HEK293 (cell line): Measurements from ENCODE around the gene OR11G2.

Experiments used
- CTCF ChIA-PET: fragments of 350-600 bp; formaldehyde crosslinking; extraction: SDS; loops from one replicate; lab custom pipeline; 2021; ENCODE audit warnings: antibody characterized with exemption; lab: Yijun Ruan, JAX
- POLR2A ChIA-PET: fragments of 300-600 bp; formaldehyde crosslinking; extraction: SDS; loops from one replicate; lab custom pipeline; 2020; ENCODE audit warnings: antibody characterized with exemption, inconsistent platforms; lab: Yijun Ruan, JAX
- H3K27ac ChIP-seq: fragments of 200-500 bp; sonication (Bioruptor generic); 2 replicates; pipeline ENCODE4 v1.5.1; 2014; ENCODE audit warnings: low read depth, low read length, control low read depth, inconsistent platforms; ENCODE audit errors: extremely low read depth
- H3K36me3 ChIP-seq, 2 experiments: fragments of 200-500 bp in 1 of 2; sonication (Bioruptor generic) in 1 of 2; 1 replicate in 1 of 2; 2 replicates in 1 of 2; pipeline ENCODE4 v1.5.1; 2014 to 2017; ENCODE audit warnings: inconsistent platforms in 2 of 2, low read length in 2 of 2; ENCODE audit not compliant: control insufficient read depth in 2 of 2, insufficient read depth in 1 of 2
- H3K4me1 ChIP-seq: fragments of 200-500 bp; sonication (Bioruptor generic); 2 replicates; pipeline ENCODE4 v1.5.1; 2014; ENCODE audit warnings: mild to moderate bottlenecking, low read length, inconsistent platforms; ENCODE audit not compliant: control insufficient read depth, insufficient read depth
- H3K4me3 ChIP-seq: 2 replicates; pipeline ENCODE4 v1.5.1; 2011; ENCODE audit warnings: low read depth, mild to moderate bottlenecking, control low read depth, low read length, moderate library complexity
- H3K9me3 ChIP-seq: fragments of 200-500 bp; sonication (Bioruptor generic); 2 replicates; pipeline ENCODE4 v1.5.1; 2014; ENCODE audit warnings: low read depth, low read length, inconsistent platforms; ENCODE audit not compliant: control insufficient read depth, insufficient read depth
- EGR2 ChIP-seq: fragments of 450-650 bp; formaldehyde crosslinking; IDR thresholded peaks from 2 replicates; pipeline ENCODE4 v1.5.1; 2016; ENCODE audit warnings: low read depth, missing biosample characterization, missing genetic modification characterization
- GLI4 ChIP-seq: fragments of 450-650 bp; formaldehyde crosslinking; IDR thresholded peaks from 2 replicates; pipeline ENCODE4 v1.5.1; 2016; ENCODE audit warnings: missing biosample characterization, missing genetic modification characterization
- GLIS1 ChIP-seq: fragments of 450-650 bp; formaldehyde crosslinking; IDR thresholded peaks from 2 replicates; pipeline ENCODE4 v1.5.1; 2016; ENCODE audit warnings: missing biosample characterization, missing genetic modification characterization
- OSR2 ChIP-seq: fragments of 450-650 bp; formaldehyde crosslinking; IDR thresholded peaks from 2 replicates; pipeline ENCODE4 v1.5.1; 2016; ENCODE audit warnings: missing biosample characterization, missing genetic modification characterization
- ZBTB1 ChIP-seq: fragments of 450-650 bp; formaldehyde crosslinking; IDR thresholded peaks from 2 replicates; pipeline ENCODE4 v1.5.1; 2016; ENCODE audit warnings: missing biosample characterization, missing genetic modification characterization
- ZNF174 ChIP-seq: fragments of 450-650 bp; formaldehyde crosslinking; IDR thresholded peaks from 2 replicates; pipeline ENCODE4 v1.5.0; 2017; ENCODE audit warnings: missing biosample characterization, mild to moderate bottlenecking, missing genetic modification characterization
- ZNF221 ChIP-seq: fragments of 450-650 bp; formaldehyde crosslinking; IDR thresholded peaks from 2 replicates; pipeline ENCODE4 v1.5.1; 2017; ENCODE audit warnings: missing biosample characterization, missing genetic modification characterization, borderline replicate concordance
- ZNF23 ChIP-seq: fragments of 450-650 bp; formaldehyde crosslinking; IDR thresholded peaks from 2 replicates; pipeline ENCODE4 v1.5.1; 2016; ENCODE audit warnings: missing biosample characterization, missing genetic modification characterization, borderline replicate concordance
- ZNF292 ChIP-seq: fragments of 450-650 bp; formaldehyde crosslinking; IDR thresholded peaks from 2 replicates; pipeline ENCODE4 v1.5.1; 2016; ENCODE audit warnings: low read depth, missing biosample characterization, missing genetic modification characterization, borderline replicate concordance
- ZNF311 ChIP-seq: fragments of 450-650 bp; formaldehyde crosslinking; IDR thresholded peaks from 2 replicates; pipeline ENCODE4 v1.5.1; 2017; ENCODE audit warnings: missing biosample characterization, missing genetic modification characterization, borderline replicate concordance
- ZNF324 ChIP-seq: fragments of 450-650 bp; formaldehyde crosslinking; IDR thresholded peaks from 2 replicates; pipeline ENCODE4 v1.5.1; 2016; ENCODE audit warnings: missing biosample characterization, missing genetic modification characterization
- ZNF404 ChIP-seq: fragments of 450-650 bp; formaldehyde crosslinking; IDR thresholded peaks from 2 replicates; pipeline ENCODE4 v1.5.1; 2017; ENCODE audit warnings: missing biosample characterization, missing genetic modification characterization
- ZNF514 ChIP-seq: fragments of 450-650 bp; formaldehyde crosslinking; IDR thresholded peaks from 2 replicates; pipeline ENCODE4 v1.5.1; 2016; ENCODE audit warnings: missing biosample characterization, missing genetic modification characterization
- ZNF777 ChIP-seq: fragments of 450-650 bp; formaldehyde crosslinking; IDR thresholded peaks from 2 replicates; pipeline ENCODE4 v1.5.1; 2017; ENCODE audit warnings: missing biosample characterization, missing genetic modification characterization, borderline replicate concordance
- ZSCAN30 ChIP-seq: fragments of 450-650 bp; IDR thresholded peaks from 2 replicates; pipeline ENCODE4 v1.5.1; 2018; ENCODE audit warnings: missing biosample characterization, mild to moderate bottlenecking, missing genetic modification characterization, moderate library complexity
- TF ChIP-seq, protein P1 (sequence below): sonication (generic); formaldehyde crosslinking; IDR thresholded peaks from 2 replicates; pipeline ENCODE4 v1.8.1; 2022; ENCODE audit warnings: mild to moderate bottlenecking, moderate library complexity, missing genetic modification reagents
- TF ChIP-seq, protein P2 (sequence below): fragments of 450-650 bp; formaldehyde crosslinking; IDR thresholded peaks from 2 replicates; pipeline ENCODE4 v1.5.0; 2017; ENCODE audit warnings: missing biosample characterization, missing genetic modification characterization, borderline replicate concordance
- TF ChIP-seq, protein P3 (sequence below): fragments of 450-650 bp; formaldehyde crosslinking; IDR thresholded peaks from 2 replicates; pipeline ENCODE4 v1.5.1; 2016; ENCODE audit warnings: missing biosample characterization, missing genetic modification characterization
- TF ChIP-seq, protein P4 (sequence below): fragments of 450-650 bp; formaldehyde crosslinking; IDR thresholded peaks from 2 replicates; pipeline ENCODE4 v1.5.1; 2016; ENCODE audit warnings: missing biosample characterization, missing genetic modification characterization
- TF ChIP-seq, protein P5 (sequence below): fragments of 450-650 bp; formaldehyde crosslinking; conservative IDR thresholded peaks from 2 replicates; pipeline ENCODE4 v1.5.1; 2016; ENCODE audit warnings: low read depth, missing biosample characterization, missing genetic modification characterization

OR11G2 gene

DNA sequence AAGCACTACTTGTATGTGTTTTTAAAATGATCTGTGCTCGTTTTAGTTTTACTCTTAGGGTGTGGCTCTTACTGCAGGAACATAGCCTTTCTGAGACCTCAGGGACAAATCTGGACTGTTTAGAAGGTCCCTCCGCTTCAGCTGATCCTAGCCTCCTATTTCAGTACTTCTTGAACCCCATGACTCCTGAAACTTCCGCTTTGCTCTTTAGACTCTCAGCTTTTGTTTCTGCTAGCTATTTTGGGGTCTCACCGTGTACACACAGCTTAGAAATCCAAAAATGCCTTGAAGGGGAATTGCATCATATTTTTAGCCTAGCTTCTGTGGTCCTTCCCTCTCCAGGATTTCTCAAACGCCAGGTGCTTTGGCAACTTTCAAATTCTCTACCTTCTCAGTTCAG, 8.3 kb downstream of the OR11G2 start:
- Histone ChIP-seq H3K4me3 (no peak overlapping the region), H3K27ac (no peak overlapping the region)
- POLR2A ChIA-PET = no interaction called here
- TF ChIP-seq ZNF514 (no peak), ZNF23 (no peak), ZSCAN30 (tag by site-specific recombination) (no peak), ZNF324 (no peak), OSR2 (tag by site-specific recombination) (no peak), EGR2 (tag by site-specific recombination) (no peak), ZNF292 (tag by site-specific recombination) (no peak), ZNF404 (tag by site-specific recombination) (no peak), ZBTB1 (tag by site-specific recombination) (no peak), GLI4 (no peak), ZNF174 (tag by site-specific recombination) (no peak), ZNF777 (no peak), GLIS1 (no peak), ZNF311 (tag by site-specific recombination) (no peak), ZNF221 (no peak)
- TF ChIP-seq, protein P1, sequence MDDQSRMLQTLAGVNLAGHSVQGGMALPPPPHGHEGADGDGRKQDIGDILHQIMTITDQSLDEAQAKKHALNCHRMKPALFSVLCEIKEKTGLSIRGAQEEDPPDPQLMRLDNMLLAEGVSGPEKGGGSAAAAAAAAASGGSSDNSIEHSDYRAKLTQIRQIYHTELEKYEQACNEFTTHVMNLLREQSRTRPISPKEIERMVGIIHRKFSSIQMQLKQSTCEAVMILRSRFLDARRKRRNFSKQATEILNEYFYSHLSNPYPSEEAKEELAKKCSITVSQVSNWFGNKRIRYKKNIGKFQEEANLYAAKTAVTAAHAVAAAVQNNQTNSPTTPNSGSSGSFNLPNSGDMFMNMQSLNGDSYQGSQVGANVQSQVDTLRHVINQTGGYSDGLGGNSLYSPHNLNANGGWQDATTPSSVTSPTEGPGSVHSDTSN = no peak
- TF ChIP-seq, protein P2, sequence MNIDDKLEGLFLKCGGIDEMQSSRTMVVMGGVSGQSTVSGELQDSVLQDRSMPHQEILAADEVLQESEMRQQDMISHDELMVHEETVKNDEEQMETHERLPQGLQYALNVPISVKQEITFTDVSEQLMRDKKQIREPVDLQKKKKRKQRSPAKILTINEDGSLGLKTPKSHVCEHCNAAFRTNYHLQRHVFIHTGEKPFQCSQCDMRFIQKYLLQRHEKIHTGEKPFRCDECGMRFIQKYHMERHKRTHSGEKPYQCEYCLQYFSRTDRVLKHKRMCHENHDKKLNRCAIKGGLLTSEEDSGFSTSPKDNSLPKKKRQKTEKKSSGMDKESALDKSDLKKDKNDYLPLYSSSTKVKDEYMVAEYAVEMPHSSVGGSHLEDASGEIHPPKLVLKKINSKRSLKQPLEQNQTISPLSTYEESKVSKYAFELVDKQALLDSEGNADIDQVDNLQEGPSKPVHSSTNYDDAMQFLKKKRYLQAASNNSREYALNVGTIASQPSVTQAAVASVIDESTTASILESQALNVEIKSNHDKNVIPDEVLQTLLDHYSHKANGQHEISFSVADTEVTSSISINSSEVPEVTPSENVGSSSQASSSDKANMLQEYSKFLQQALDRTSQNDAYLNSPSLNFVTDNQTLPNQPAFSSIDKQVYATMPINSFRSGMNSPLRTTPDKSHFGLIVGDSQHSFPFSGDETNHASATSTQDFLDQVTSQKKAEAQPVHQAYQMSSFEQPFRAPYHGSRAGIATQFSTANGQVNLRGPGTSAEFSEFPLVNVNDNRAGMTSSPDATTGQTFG (tag by site-specific recombination) = no peak
- TF ChIP-seq, protein P3, sequence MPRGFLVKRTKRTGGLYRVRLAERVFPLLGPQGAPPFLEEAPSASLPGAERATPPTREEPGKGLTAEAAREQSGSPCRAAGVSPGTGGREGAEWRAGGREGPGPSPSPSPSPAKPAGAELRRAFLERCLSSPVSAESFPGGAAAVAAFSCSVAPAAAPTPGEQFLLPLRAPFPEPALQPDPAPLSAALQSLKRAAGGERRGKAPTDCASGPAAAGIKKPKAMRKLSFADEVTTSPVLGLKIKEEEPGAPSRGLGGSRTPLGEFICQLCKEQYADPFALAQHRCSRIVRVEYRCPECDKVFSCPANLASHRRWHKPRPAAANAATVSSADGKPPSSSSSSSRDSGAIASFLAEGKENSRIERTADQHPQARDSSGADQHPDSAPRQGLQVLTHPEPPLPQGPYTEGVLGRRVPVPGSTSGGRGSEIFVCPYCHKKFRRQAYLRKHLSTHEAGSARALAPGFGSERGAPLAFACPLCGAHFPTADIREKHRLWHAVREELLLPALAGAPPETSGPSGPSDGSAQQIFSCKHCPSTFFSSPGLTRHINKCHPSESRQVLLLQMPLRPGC (tag by site-specific recombination) = no peak
- TF ChIP-seq, protein P4, sequence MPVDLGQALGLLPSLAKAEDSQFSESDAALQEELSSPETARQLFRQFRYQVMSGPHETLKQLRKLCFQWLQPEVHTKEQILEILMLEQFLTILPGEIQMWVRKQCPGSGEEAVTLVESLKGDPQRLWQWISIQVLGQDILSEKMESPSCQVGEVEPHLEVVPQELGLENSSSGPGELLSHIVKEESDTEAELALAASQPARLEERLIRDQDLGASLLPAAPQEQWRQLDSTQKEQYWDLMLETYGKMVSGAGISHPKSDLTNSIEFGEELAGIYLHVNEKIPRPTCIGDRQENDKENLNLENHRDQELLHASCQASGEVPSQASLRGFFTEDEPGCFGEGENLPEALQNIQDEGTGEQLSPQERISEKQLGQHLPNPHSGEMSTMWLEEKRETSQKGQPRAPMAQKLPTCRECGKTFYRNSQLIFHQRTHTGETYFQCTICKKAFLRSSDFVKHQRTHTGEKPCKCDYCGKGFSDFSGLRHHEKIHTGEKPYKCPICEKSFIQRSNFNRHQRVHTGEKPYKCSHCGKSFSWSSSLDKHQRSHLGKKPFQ = no peak
- TF ChIP-seq, protein P5, sequence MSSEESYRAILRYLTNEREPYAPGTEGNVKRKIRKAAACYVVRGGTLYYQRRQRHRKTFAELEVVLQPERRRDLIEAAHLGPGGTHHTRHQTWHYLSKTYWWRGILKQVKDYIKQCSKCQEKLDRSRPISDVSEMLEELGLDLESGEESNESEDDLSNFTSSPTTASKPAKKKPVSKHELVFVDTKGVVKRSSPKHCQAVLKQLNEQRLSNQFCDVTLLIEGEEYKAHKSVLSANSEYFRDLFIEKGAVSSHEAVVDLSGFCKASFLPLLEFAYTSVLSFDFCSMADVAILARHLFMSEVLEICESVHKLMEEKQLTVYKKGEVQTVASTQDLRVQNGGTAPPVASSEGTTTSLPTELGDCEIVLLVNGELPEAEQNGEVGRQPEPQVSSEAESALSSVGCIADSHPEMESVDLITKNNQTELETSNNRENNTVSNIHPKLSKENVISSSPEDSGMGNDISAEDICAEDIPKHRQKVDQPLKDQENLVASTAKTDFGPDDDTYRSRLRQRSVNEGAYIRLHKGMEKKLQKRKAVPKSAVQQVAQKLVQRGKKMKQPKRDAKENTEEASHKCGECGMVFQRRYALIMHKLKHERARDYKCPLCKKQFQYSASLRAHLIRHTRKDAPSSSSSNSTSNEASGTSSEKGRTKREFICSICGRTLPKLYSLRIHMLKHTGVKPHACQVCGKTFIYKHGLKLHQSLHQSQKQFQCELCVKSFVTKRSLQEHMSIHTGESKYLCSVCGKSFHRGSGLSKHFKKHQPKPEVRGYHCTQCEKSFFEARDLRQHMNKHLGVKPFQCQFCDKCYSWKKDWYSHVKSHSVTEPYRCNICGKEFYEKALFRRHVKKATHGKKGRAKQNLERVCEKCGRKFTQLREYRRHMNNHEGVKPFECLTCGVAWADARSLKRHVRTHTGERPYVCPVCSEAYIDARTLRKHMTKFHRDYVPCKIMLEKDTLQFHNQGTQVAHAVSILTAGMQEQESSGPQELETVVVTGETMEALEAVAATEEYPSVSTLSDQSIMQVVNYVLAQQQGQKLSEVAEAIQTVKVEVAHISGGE (tag by site-specific recombination) = no peak
- TF ChIP-seq, all 188 proteins: peak for 0
- Histone ChIP-seq H3K36me3 (no peaks in the 10 kb centered on the region), H3K9me3 (no peaks in the 10 kb centered on the region), H3K4me1 (no peaks in the 10 kb centered on the region)
- CTCF ChIA-PET = no interaction called here
